ENCODE data around the gene RUNX3.

The RUNX3 gene

DNA sequence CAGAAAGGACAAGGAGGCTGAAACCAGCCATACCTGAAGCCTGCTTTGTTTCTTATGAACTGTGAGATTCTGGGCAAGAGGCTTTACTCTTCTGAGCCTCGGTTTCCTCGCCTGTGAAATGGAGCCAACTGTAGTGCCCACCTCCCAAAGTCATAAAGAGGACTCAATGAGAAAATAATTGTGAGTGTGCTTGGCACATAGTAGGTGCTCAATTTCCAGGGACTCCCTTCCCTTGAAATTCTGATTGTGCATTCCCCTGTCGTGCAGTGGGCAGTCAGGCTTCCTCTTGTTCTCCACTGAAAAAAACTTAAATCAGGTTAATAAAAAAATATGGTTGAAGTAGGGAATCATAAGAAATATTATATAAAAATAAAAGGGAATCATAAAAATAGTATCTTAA lies 37.5 kb upstream of the RUNX3 start:
- TF ChIP-seq POLR2A (IDR thresholded peaks at IDR 0.05; ENCODE audit: low read depth, low read length) = no peak
- no peak for FAIRE-seq
- no peak for DNase-seq (ENCODE audit: insufficient read length, low spot score)

DNA sequence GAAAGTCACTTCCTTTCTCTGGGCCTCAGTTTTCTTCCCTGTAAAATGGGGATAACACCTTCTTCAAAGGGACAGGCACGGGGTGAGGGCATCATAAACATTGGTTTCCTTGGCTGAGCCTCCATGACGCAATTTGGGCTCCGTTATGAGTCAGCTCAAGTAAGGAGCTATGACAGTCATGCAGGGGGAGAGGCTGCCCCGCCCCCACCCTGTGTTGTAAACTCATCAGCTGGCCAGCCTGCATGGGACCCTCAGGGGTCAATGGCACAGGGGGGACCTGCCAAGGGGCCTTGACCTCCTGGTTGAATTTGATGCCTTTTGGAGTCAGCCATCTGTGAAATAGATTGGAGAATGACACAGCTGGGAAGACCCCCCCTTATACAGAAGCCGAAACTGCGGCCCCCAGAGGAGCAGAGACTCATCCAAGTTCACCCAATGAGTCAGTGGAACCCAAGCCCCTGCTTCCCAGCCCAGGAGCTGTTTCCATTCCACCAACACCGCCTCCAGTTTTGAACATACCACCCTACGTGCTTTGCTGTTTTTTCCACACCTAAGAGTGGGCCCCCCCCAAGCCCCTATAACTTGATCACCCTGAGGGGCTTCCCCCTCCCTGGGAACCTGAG lies 36.8 kb upstream of the RUNX3 start:
- DNase-seq (ENCODE audit: insufficient read length, low spot score) = peak; percentile 48
- no peak for FAIRE-seq

DNA sequence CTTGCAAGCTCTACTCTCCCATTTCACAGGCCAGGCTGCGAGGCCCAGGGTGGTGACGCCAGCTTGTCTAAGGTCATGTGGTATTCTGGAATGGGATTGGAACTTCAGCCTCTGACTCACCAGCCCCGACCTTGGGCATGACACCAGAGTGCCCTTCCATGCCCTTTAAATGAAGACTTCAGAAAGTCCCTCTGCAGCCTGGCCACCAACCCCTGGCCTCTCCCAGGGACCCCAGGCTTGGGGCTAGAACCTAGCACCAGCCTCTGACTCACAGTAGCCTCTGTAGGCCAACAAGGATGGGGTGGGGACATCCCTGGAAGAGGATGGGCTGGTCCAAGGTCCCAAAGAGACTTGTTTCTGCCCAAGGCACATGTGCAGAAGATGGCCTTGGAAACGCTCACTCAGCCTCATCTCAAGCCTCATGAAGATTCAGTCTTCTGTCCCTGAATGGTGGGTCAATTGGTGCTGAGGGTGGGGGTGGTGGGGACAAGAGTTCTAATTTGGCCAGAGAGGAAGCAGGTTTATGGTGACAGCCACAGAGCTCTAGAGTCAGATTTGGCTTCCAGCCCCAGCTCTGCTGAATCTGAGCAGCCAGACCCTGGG lies 36.1 kb upstream of the RUNX3 start:
- no peak for FAIRE-seq
- no peak for TF ChIP-seq POLR2A (IDR thresholded peaks at IDR 0.05; ENCODE audit: low read depth, low read length)
- DNase-seq (ENCODE audit: insufficient read length, low spot score) = no peak

More for the DNA sequence above, 36.8 kb upstream of the RUNX3 start:
- TF ChIP-seq POLR2A (IDR thresholded peaks at IDR 0.05; ENCODE audit: low read depth, low read length) = no peak

- no peak for FAIRE-seq
- no peak for DNase-seq (ENCODE audit: insufficient read length, low spot score)
- no peak for TF ChIP-seq POLR2A (IDR thresholded peaks at IDR 0.05; ENCODE audit: low read depth, low read length)
Measured at GRCh38 chr1:24965571-24965930, 35.5 kb upstream of the RUNX3 start.

DNA sequence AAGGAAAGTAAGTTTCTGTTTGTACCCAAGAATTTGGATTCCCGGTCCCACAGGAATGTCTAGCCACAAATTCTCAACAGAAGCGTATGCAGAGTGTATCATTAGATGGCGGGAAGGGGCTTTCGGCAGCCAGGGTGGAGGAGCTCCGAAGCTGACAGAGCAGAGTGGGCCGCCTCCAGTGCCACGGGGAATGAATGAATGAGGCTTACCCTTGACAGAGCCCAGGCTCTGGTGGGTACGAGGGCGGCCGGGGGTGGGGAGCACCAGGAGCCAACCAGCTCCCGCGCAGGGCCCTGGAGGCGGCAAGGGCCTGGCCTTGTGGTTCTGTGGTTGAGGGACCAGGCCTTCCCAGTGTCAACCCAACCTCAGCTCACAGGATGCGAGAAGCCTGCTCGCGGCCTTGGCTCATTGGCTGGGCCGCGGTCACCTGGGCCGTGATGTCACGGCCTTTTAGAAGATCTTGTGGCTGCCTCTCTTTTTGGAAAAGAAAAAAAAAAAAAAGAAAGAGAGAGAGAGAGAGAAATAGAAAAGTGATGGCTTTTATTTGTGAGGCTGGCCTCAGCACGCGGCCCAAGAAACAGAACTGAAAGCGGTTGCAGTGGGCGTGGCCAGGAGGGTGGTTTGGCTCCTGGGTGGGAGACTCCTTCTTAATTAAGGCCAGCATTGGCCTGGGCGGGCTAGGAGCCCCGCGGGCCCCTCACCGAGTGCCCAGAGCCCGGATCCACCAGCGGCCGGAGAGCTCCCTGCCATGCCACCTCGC lies 34.9 kb upstream of the RUNX3 start:
- FAIRE-seq = no peak
- DNase-seq (ENCODE audit: insufficient read length, low spot score) = no peak
- no peak for TF ChIP-seq POLR2A (IDR thresholded peaks at IDR 0.05; ENCODE audit: low read depth, low read length)

DNA sequence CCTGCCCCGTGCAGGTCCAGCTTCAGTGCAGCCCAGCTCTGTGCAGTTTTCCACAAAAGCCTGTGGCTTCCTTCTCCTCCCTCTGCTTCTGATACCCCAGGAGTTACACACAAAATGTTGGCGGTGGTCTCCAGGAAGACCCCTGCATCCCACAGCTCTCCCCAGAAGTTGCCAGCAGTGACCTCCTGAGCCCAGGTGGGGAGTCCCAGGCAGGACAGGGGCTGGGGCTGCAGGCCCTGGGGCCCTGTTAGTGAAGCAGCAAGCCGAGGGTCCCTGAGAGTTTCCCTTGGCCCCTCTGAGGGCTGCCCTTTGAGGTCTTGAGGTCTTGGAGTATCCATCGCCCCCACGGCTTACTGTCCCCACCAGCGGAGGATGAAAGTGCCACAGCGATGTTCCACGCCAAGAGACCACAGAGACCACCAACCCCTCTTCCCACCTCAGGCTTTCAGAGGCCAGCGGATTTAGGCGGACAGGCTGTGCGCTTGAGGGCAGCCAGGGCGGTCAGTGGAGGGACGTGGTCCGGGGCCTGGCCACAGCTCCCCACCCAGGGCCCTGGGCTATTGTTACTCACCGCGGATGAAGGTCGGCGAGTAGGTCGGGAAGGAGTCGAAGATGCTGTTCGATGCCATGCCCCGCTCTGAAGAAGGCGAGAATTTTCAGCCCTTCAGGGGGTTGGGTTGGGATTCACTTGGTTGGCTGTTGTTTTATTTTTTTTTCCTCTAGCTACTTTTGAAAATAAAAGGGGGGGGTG lies 34.0 kb upstream of the RUNX3 start:
- FAIRE-seq = no peak
- no peak for DNase-seq (ENCODE audit: insufficient read length, low spot score)
- TF ChIP-seq POLR2A (IDR thresholded peaks at IDR 0.05; ENCODE audit: low read depth, low read length) = no peak

DNA sequence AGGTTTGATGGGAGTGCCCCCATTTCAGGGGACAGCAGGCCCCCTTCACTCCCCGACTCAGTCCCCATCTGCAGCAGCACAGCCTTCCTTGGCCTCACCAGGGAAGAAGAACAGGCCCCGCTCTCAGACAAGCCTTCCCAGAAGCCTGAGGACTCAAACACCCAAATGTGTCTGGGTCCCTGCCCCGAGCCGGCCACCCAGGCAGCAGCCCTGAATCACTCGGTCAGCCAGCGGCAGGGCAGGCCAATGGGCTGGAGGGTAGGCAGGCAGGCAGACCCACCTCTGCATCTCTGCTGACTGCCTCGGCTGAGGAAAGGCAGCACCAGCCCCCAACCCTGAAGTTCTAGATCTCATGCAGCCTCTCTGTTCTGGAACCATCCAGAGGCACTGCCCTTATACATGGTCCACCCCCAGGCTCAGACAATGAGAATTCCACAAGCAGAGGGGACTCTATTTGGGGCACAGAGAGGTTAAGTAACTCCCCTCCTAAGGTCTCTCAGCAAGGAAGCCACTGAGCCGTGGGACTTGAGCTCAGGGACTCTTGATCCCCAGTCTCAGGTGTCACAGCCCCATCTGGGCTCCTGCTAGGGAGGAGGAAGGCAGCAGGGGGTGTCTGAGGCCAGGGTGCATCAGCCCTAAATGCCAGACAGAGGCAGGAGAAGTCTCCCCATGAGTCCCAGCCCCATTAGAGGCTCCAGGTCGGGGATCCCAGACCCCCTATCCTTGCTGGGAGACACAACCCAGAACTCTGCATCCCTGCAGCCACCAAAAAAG lies 33.2 kb upstream of the RUNX3 start:
- DNase-seq (ENCODE audit: insufficient read length, low spot score) = no peak
- no peak for TF ChIP-seq POLR2A (IDR thresholded peaks at IDR 0.05; ENCODE audit: low read depth, low read length)
- no peak for FAIRE-seq

GRCh38 chr1:24961961-24962861 lies 32.1 kb upstream of the RUNX3 start:
- FAIRE-seq (no peak), DNase-seq (ENCODE audit: insufficient read length, low spot score) (no peak)
- TF ChIP-seq POLR2A (IDR thresholded peaks at IDR 0.05; ENCODE audit: low read depth, low read length) = no peak

- FAIRE-seq (no peak), DNase-seq (ENCODE audit: insufficient read length, low spot score) (no peak)
- TF ChIP-seq POLR2A (IDR thresholded peaks at IDR 0.05; ENCODE audit: low read depth, low read length) = no peak
Measured at GRCh38 chr1:24961334-24961733, 31.3 kb upstream of the RUNX3 start.

- no peak for DNase-seq (ENCODE audit: insufficient read length, low spot score)
- no peak for TF ChIP-seq POLR2A (IDR thresholded peaks at IDR 0.05; ENCODE audit: low read depth, low read length)
- FAIRE-seq = no peak
Measured at GRCh38 chr1:24960071-24960801, 30.2 kb upstream of the RUNX3 start.

DNA sequence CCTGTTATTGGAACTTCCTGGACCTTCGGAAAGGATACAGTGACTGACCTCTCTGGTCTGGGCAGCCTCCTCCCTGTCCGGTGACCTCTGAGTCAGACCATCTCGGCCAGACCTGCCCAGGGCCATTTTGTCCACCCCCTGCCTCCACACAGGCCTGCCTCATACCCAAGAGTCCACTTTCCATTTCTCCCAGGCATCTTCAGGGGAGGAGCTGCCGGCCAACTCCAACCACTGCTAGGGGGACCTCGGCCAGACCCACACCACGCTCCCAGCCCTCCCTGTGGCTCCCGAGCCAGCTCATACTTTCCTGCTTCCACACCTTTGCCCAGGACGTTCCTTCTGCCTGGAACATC lies 29.5 kb upstream of the RUNX3 start:
- no peak for DNase-seq (ENCODE audit: insufficient read length, low spot score)
- TF ChIP-seq POLR2A (IDR thresholded peaks at IDR 0.05; ENCODE audit: low read depth, low read length) = no peak
- FAIRE-seq = no peak
